ENCODE results near the gene ANXA3. TPM values are rescaled to one million over a fixed set of nuclear protein-coding genes. Genes with fewer than 3 reads are reported as not detected.

The ANXA3 gene
- polyA plus RNA-seq, 1 donor from 2014 or later = 0.27 TPM

GRCh38 chr4:78578674-78579425 lies 27.3 kb downstream of the ANXA3 start:
- H3K9me3 ChIP-seq (ENCODE audit: low read length) = no peaks in the 10 kb centered on the region
- H3K4me2 ChIP-seq (ENCODE audit: low read length) = no peak overlapping the region
- no peaks in the 10 kb centered on the region for H3K9me2 ChIP-seq (ENCODE audit: insufficient read depth, low read length)
- no peaks in the 10 kb centered on the region for H4K20me1 ChIP-seq (ENCODE audit: insufficient read depth)
- no peaks in the 10 kb centered on the region for H3K36me3 ChIP-seq (ENCODE audit: insufficient read depth, low read length)
- no peak overlapping the region for H3K27ac ChIP-seq (ENCODE audit: low read length)
- H3K4me3 ChIP-seq (ENCODE audit: low read length) = no peak overlapping the region
- H2AFZ ChIP-seq (ENCODE audit: low read depth, low read length) = no peak overlapping the region
- TF ChIP-seq TAF1 (IDR thresholded peaks at IDR 0.05; ENCODE audit: low read depth) (no peak), EP300 (conservative IDR thresholded peaks at IDR 0.05; ENCODE audit: poor library complexity, severe bottlenecking) (no peak), REST (IDR thresholded peaks at IDR 0.05; ENCODE audit: borderline replicate concordance) (no peak), SMC3 (conservative IDR thresholded peaks at IDR 0.05; ENCODE audit: poor library complexity) (no peak), RAD21 (conservative IDR thresholded peaks at IDR 0.05) (no peak), CTCF (IDR thresholded peaks at IDR 0.05; ENCODE audit: poor library complexity, severe bottlenecking) (no peak), POLR2AphosphoS5 (IDR thresholded peaks at IDR 0.05) (no peak), MXI1 (conservative IDR thresholded peaks at IDR 0.05; ENCODE audit: poor library complexity, severe bottlenecking) (no peak)
- H3K27me3 ChIP-seq (ENCODE audit: insufficient read depth, low read depth, low read length) = no peaks in the 10 kb centered on the region
- H3F3A ChIP-seq (ENCODE audit: insufficient read depth, low read length, poor library complexity, severe bottlenecking) = no peaks in the 10 kb centered on the region
- H3K9ac ChIP-seq (ENCODE audit: low read length) = no peak overlapping the region
- H3K79me2 ChIP-seq (replicated peaks; ENCODE audit: insufficient read depth, low read length) = no peaks in the 10 kb centered on the region

- Histone ChIP-seq H3K36me3 (ENCODE audit: insufficient read depth, low read length) (no peaks in the 10 kb centered on the region), H3K4me3 (ENCODE audit: low read length) (no peak overlapping the region), H3K9ac (ENCODE audit: low read length) (no peak overlapping the region), H2AFZ (ENCODE audit: low read depth, low read length) (no peak overlapping the region), H3K9me3 (ENCODE audit: low read length) (no peaks in the 10 kb centered on the region), H4K20me1 (ENCODE audit: insufficient read depth) (no peaks in the 10 kb centered on the region), H3K9me2 (ENCODE audit: insufficient read depth, low read length) (no peaks in the 10 kb centered on the region), H3K27me3 (ENCODE audit: insufficient read depth, low read depth, low read length) (no peaks in the 10 kb centered on the region), H3K79me2 (replicated peaks; ENCODE audit: insufficient read depth, low read length) (no peaks in the 10 kb centered on the region), H3K27ac (ENCODE audit: low read length) (no peak overlapping the region), H3F3A (ENCODE audit: insufficient read depth, low read length, poor library complexity, severe bottlenecking) (no peaks in the 10 kb centered on the region), H3K4me2 (ENCODE audit: low read length) (no peak overlapping the region)
- TF ChIP-seq POLR2AphosphoS5 (IDR thresholded peaks at IDR 0.05) (no peak), TAF1 (IDR thresholded peaks at IDR 0.05; ENCODE audit: low read depth) (no peak), RAD21 (conservative IDR thresholded peaks at IDR 0.05) (no peak), CTCF (IDR thresholded peaks at IDR 0.05; ENCODE audit: poor library complexity, severe bottlenecking) (no peak), SMC3 (conservative IDR thresholded peaks at IDR 0.05; ENCODE audit: poor library complexity) (no peak), EZH2 (IDR thresholded peaks at IDR 0.05; ENCODE audit: borderline replicate concordance, insufficient read depth, low read length, poor library complexity, severe bottlenecking) (no peak), EP300 (conservative IDR thresholded peaks at IDR 0.05; ENCODE audit: poor library complexity, severe bottlenecking) (no peak), REST (IDR thresholded peaks at IDR 0.05; ENCODE audit: borderline replicate concordance) (no peak), MXI1 (conservative IDR thresholded peaks at IDR 0.05; ENCODE audit: poor library complexity, severe bottlenecking) (no peak)
Observed at GRCh38 chr4:78581618-78582017, 30.0 kb downstream of the ANXA3 start.

Data from neural cell (in vitro differentiated cells).